Measurements from ENCODE around the gene FAM177A1. TPM values are rescaled to one million over a fixed set of nuclear protein-coding genes. Genes with fewer than 3 reads are reported as not detected.

Gene FAM177A1
- total and polyA plus RNA-seq, 10 of the 15 experiments (the other 5 are each of a cell fraction or from before 2014, with no cell fraction given), result 5.3 to 38.6 (median 20.7) TPM

- Histone ChIP-seq H3K4me3 (no peak overlapping the region), H3K27me3 (replicated peaks in 1 of 2; ENCODE audit: control insufficient read depth in 2 of 2, insufficient read depth in 2 of 2, low read length in 1 of 2) (no peaks in the 10 kb centered on the region), H3K9me3 (replicated peaks; ENCODE audit: control insufficient read depth, insufficient read depth, low read length) (peaks cover 17% of the 10 kb centered on the region), H3K4me2 (ENCODE audit: control insufficient read depth, insufficient read depth) (no peak overlapping the region), H3K36me3 (ENCODE audit: control insufficient read depth in 2 of 2, insufficient read depth in 2 of 2, low read length in 1 of 2) (no peaks in the 10 kb centered on the region; a peak in 2 of 4 replicates), H3K27ac (ENCODE audit: control insufficient read depth, insufficient read depth) (no peak overlapping the region), H3K4me1 (ENCODE audit: control insufficient read depth, insufficient read depth, low read length) (no peaks in the 10 kb centered on the region), H3K79me2 (ENCODE audit: control insufficient read depth, insufficient read depth, low read length) (no peaks in the 10 kb centered on the region), H3K9ac (ENCODE audit: control insufficient read depth, insufficient read depth, low read length) (no peak overlapping the region), H2AFZ (ENCODE audit: control insufficient read depth, low read depth, low read length) (no peak overlapping the region), H4K20me1 (ENCODE audit: control insufficient read depth, insufficient read depth) (no peaks in the 10 kb centered on the region)
- DNase-seq (ENCODE audit: low read depth, low spot score) (no peak), ATAC-seq (no peak), FAIRE-seq (no peak)
- POLR2A ChIA-PET, result interaction anchor here (1.6 kb wide), 1 partner anchor 11 kb away, joined by 5 read pairs; no protein-coding TSS in a partner anchor
- WGBS (ENCODE audit: insufficient coverage, insufficient replicate concordance, low lambda C conversion rate, missing lambda C conversion rate), result 100% methylated on average over 2 of the region's 2 CpGs
- BruUV-seq (replicated peaks), result no TSS peak
- intact Hi-C loops (cut with micrococcal nuclease; ENCODE audit: unreplicated experiment), result no loop called here
- in situ Hi-C loops (cut with MboI), result no loop called here
- TF ChIP-seq WRNIP1 (IDR thresholded peaks at IDR 0.05; ENCODE audit: borderline replicate concordance, low read depth, low read length), result no peak
- TF ChIP-seq MYC (IDR thresholded peaks at IDR 0.05; ENCODE audit: insufficient read depth, insufficient read length, insufficient replicate concordance, low read length, severe bottlenecking), result no peak
- TF ChIP-seq MEF2A (IDR thresholded peaks at IDR 0.05; ENCODE audit: insufficient read depth, low read depth, low read length), result no peak
- no peak for TF ChIP-seq EZH2 (IDR thresholded peaks at IDR 0.05; ENCODE audit: borderline replicate concordance, control insufficient read depth, low read depth, low read length)
- TF ChIP-seq, protein P1, sequence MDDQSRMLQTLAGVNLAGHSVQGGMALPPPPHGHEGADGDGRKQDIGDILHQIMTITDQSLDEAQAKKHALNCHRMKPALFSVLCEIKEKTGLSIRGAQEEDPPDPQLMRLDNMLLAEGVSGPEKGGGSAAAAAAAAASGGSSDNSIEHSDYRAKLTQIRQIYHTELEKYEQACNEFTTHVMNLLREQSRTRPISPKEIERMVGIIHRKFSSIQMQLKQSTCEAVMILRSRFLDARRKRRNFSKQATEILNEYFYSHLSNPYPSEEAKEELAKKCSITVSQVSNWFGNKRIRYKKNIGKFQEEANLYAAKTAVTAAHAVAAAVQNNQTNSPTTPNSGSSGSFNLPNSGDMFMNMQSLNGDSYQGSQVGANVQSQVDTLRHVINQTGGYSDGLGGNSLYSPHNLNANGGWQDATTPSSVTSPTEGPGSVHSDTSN (IDR thresholded peaks at IDR 0.05; ENCODE audit: insufficient replicate concordance, low read depth, low read length), result no peak
- no peak for TF ChIP-seq RCOR1 (conservative IDR thresholded peaks at IDR 0.05; ENCODE audit: low read depth, low read length)
- TF ChIP-seq BMI1 (IDR thresholded peaks at IDR 0.05; ENCODE audit: borderline replicate concordance), result no peak
- CTCF ChIA-PET, result interaction anchor here (0.6 to 1.3 kb wide), 2 partner anchors 11 to 24 kb away, joined by 3 read pairs; no protein-coding TSS in a partner anchor
- RAD21 ChIA-PET (ENCODE audit: unreplicated experiment), result no interaction called here
- SMC1A ChIA-PET (ENCODE audit: uncharacterized antibody, unreplicated experiment), result interaction anchor here (0.9 kb wide), 1 partner anchor 11 kb away, joined by 3 read pairs; no protein-coding TSS in a partner anchor
These were observed 13.5 kb upstream of the FAM177A1 start for GRCh38 chr14:35032562-35032961.

Data from GM12878 (cell line).